ENCODE measurements around the gene CAPSL. TPM values are rescaled to one million over a fixed set of nuclear protein-coding genes. Genes with fewer than 3 reads are reported as not detected.

CAPSL gene
- total and polyA plus RNA-seq, 2 experiments from 2014 or later, result 0.73 TPM; not detected in 1

GRCh38 chr5:35904443-35905132 lies 33.8 kb downstream of the CAPSL start:
- peaks cover 13% of the 10 kb centered on the region; the same call in 2 of the 3 replicates for H3K4me1 Mint-ChIP-seq
- no peak overlapping the region for H3K4me3 Mint-ChIP-seq
- Histone ChIP-seq H3K79me2 (replicated peaks; ENCODE audit: insufficient read depth) (no peaks in the 10 kb centered on the region), H2AFZ (no peak overlapping the region), H3K36me3 (ENCODE audit: insufficient read depth) (no peaks in the 10 kb centered on the region), H3K27me3 (ENCODE audit: insufficient read depth) (no peaks in the 10 kb centered on the region), H3K9me2 (ENCODE audit: insufficient read depth) (peaks cover 5% of the 10 kb centered on the region; the same call in 1 of the 2 replicates), H3K27ac (ENCODE audit: low read depth) (no peak overlapping the region), H3K4me2 (no peak overlapping the region), H3K4me1 (ENCODE audit: insufficient read depth) (peaks cover 11% of the 10 kb centered on the region), H4K20me1 (replicated peaks; ENCODE audit: insufficient read depth) (no peaks in the 10 kb centered on the region), H3F3A (replicated peaks; ENCODE audit: low read depth) (no peaks in the 10 kb centered on the region), H3K4me3 (no peak overlapping the region)
- ATAC-seq (no peak), DNase-seq (ENCODE audit: low spot score) (no peak)
- H3K36me3 Mint-ChIP-seq (ENCODE audit: low read depth), result no peaks in the 10 kb centered on the region
- H3K27ac Mint-ChIP-seq, result no peak overlapping the region
- TF ChIP-seq STAT1 (IDR thresholded peaks at IDR 0.05; ENCODE audit: unreplicated experiment) (no peak), ZNF331 (CRISPR knock-in tag; IDR thresholded peaks at IDR 0.05; ENCODE audit: low read depth) (no peak), ZNF114 (CRISPR knock-in tag; IDR thresholded peaks at IDR 0.05) (no peak), JUNB (IDR thresholded peaks at IDR 0.05; ENCODE audit: unreplicated experiment) (no peak), ZNF462 (CRISPR knock-in tag; IDR thresholded peaks at IDR 0.05) (no peak), POLR2AphosphoS5 (IDR thresholded peaks at IDR 0.05; ENCODE audit: low read depth) (no peak), CREB1 (CRISPR knock-in tag; IDR thresholded peaks at IDR 0.05; ENCODE audit: low read depth) (no peak), CTCF (conservative IDR thresholded peaks at IDR 0.05; ENCODE audit: low read depth in 2 of 2) (no peak), EZH2phosphoT487 (IDR thresholded peaks at IDR 0.05; ENCODE audit: unreplicated experiment) (no peak), REST (IDR thresholded peaks at IDR 0.05; ENCODE audit: unreplicated experiment) (no peak), NANOG (IDR thresholded peaks at IDR 0.05; ENCODE audit: borderline replicate concordance) (no peak), EZH2 (IDR thresholded peaks at IDR 0.05; ENCODE audit: low read depth, unreplicated experiment) (no peak)
- TF ChIP-seq, protein P1, sequence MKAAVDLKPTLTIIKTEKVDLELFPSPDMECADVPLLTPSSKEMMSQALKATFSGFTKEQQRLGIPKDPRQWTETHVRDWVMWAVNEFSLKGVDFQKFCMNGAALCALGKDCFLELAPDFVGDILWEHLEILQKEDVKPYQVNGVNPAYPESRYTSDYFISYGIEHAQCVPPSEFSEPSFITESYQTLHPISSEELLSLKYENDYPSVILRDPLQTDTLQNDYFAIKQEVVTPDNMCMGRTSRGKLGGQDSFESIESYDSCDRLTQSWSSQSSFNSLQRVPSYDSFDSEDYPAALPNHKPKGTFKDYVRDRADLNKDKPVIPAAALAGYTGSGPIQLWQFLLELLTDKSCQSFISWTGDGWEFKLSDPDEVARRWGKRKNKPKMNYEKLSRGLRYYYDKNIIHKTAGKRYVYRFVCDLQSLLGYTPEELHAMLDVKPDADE (IDR thresholded peaks at IDR 0.05), result no peak
- peaks cover 9% of the 10 kb centered on the region; the same call in 2 of the 3 replicates for H3K9me3 Mint-ChIP-seq
- peaks cover 2% of the 10 kb centered on the region for H3K27me3 Mint-ChIP-seq (ENCODE audit: insufficient read depth, low read depth, poor library complexity)
